CMK (cell line): Measurements from ENCODE around the gene TNFSF15.

ENCODE experiments used
- DNase-seq: peaks from one replicate; pipeline ENCODE4 v3.0.0-alpha.2; 2010; ENCODE audit warnings: low read depth

TNFSF15 gene

DNA sequence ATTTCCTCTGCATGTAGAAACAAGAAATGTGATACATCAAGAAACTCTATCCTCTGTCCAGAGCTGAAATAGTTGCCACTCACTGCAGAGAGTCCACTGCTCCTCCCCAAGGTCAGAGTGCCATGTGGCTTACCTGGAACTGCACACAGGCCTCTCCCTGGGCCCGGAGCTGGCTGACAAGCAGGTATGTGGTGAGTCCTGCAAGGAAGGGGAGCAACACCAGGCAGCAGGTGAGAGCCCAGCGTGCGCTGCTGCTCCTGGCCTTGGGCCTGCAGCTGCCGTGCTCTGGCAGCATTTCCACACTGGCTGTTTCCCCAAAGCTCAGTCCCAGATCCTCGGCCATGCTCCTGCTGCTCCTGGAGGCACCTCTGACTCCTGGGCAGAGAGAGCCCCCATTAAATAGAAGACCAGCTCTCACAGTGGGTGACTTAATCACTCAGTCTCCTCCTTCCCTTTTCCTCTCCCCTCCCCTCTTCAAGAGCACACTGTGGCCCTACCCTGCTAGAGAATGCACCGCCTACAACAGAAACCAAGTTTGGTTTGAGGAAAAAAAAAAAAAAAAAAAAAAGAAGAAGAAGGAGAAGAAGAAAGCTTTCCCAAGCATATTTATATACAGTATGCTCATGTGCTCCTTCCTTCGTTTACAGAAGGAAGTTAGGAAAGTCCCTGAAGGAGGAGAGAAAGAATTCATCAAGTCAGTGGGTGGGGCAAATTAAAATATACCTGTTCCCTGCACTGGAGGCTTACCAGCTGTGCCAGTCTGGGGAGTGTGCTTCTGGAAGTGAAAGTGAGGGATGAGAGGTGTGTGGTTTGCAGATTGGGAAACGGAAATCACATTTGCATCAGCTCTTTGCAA, at the start of gene TNFSF15:
TSS of gene TNFSF15 (minus strand) at position 370 of the 856 bp plus-strand sequence. CDS start at position 343, 27 bp downstream.
- DNase-seq: no peak

DNA sequence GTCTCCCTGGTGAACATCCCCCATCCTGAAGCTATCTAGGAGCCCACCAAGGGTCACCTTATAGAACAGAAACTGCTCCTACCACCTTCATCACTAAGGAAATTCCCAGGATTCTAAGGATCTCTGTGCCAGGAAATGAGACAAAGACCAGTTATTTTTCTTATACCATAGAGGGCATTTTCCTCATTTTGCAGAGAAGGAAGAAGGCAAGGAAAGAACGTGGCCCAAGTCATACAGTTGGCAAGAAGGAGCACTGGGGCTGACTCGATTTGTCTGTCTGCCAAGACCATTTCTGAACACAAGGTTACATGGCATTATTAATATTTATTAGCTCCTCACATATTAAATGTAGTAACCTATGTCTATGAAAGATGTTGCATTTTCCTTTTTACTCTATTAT, 49.6 kb upstream of the TNFSF15 start:
- no peak for DNase-seq

DNA sequence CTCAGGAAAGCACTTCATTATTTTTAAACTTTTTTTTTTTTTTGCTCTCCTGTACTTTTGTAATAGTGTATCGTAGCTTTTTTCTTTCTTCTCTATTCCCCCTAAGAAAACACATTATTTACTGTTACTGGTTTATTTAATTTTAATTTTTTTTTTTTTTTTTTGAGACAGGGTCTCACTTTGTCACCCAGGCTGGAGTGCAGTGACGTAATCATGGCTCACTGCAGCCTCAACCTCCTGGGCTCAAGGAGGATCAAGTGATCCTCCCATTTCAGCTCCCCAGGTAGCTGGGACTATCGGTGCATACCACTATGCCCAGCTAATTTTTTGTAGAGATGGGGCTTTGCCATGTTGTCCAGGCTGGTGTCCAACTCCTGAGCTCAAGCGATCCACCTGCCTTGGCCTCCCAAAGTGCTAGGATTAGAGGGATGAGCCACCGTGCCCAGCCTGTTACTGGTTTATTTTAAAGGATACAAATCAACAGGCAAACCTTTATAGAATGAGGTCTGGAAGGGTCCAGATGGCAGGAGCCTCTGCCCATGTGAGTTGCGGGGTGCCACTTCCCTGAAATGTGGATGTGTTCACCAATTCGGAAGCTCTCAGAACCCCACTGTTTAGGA, 49.0 kb upstream of the TNFSF15 start:
- DNase-seq: no peak

DNA sequence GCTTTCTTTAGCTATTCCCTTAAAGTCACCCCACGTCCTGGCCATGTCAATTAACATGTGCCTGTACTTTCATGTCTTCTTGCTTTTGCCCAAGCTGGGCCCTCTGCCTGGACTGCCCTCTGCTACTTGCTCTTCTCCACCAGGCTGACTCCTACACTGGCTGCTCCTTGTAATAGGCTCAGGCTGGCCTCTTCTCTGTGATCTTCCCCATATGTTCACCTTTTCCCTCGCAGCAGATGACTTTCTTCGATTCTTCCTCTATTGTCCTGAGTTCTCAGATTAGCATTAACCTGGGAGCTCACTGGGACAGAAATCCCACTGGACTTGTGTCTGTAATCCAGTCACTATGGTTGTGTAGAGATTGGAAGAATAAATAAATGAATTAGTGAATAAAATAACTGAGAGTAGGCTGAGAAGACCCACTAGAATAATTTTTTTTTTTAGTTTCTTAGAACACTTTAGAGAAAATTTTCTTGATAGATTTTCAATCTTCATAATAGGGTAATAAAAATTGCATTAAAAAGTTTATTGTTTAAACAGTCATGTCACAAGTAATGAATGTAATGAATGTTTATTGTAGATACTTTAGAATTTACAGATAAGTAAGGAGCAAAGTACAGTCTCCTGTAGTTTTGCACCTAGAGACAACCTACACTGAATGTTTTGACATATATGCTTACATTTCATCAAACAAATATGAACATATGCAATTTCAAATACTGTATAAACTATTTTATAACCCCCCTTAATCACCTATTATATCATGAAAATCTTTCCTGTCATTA, 47.4 kb upstream of the TNFSF15 start:
- no peak for DNase-seq

DNA sequence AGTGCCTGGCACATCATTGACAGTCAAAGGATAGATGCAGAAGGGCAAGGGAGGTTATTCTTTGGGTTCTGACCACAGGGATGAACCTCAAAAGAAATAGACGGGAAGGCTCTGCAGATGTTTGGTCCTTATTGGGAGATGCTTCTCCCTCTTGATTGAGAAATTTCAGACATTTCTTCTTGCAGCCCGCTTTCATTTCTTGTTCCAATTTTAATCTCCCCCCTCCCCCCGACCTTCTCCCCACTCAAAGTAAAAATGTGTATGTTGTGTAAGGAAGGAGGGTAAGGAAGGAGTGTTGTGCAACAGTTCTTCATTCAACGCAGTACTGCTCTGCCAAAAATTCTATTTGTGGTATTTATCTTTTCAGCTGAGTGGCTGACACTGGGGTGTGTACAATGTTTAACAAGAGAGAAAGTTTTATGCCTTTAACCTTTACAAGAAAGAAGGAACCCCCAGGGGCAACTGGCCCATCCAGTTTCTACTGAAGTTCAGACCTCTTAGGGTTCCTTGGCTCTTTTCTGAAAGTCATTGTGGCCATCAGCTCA, 46.3 kb upstream of the TNFSF15 start:
- DNase-seq: no peak

DNA sequence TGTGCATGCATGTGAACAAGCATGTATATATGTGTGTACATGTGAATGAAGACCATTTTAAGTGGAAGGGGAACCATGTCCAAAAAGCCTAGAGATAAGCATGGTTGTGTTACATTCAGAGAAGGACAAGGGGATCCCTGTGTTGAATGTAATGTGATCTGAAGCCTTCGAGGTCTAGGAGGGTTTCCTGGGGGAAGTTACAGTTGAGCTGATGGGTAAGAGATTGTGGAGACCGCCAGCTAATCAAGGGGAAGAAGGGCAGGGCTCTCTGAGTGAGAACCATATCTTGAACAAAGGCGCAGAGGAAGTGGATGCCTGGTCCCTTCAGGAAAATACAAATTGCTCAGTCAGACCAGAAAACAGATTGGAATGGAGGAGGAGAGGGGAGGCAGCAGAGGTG, 45.5 kb upstream of the TNFSF15 start:
- DNase-seq: peak; percentile 47

DNA sequence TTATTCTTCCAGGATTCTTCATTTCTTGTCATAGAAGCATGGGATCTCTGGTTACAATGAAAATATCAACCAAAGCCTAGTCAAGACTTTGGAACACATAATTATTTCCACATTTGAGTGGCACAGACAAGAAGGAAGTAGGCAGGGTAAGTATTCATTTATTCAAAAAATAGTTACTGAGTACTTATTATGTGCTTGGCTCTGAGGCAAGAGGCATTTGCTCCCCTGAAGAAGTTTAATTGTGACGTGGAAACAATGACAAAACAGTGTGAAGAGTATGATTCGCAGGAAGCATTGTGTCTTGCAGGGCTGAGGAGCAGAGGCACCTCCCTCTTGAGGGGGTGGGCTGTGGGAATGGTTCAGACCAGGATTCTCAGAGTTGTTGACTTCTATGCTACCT, 45.0 kb upstream of the TNFSF15 start:
- DNase-seq: no peak

DNA sequence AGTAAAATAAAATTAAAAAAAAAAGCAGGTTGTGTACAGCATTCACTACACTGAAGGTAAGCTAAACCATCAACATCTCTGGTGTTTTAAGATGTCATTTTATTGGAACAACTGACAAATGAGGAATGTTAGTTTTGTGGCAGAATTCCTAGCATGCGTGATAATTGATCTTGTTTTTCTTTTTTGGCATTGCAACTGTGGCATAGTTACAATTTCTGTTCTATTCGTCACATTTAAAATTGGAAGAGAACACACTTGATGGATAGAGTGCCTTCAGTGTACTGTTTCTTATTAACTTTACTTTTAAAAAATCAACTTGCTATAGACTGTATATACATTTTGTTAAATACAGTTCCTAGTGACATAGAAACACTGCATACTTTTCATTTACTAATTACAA, 43.6 kb upstream of the TNFSF15 start:
- no peak for DNase-seq

DNA sequence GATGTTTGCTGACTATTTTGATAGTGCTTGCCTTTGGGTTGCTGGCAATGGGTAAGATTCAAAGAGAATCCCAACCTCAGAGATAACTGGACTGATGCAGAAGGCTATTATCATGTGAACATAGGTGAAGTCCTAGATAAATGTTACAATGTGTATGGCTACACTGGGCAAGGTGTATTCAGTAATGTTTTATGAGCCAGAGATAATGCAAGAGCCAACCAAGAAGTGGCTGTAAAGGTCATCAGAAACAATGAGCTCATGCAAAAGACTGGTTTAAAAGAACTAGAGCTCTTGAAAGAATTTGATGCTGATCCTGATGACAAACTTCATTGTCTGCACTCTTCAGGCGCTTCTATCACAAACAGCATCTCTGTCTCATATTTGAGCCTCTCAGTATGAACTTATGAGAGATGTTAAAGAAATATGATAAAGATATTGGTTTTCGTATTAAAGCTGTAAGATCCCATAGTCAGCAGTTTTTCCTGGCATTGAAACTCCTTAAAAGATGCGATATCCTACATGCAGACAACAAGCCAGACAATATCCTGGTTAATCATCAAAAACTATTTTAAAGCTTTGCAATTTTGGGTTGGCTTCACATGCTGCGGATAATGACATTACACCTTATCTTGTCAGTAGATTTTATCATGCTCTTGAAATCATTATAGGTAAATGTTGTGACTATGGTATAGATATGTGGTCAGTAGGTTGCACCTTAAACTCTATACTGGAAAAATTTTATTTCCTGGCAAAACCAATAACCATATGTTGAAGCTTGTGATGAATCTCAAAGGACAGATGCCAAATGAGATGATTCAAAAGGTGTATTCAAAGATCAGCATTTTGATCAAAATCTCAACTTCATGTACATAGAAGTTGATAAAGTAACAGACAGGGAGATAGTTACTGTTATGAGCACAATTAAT, 41.9 kb upstream of the TNFSF15 start:
- no peak for DNase-seq

DNA sequence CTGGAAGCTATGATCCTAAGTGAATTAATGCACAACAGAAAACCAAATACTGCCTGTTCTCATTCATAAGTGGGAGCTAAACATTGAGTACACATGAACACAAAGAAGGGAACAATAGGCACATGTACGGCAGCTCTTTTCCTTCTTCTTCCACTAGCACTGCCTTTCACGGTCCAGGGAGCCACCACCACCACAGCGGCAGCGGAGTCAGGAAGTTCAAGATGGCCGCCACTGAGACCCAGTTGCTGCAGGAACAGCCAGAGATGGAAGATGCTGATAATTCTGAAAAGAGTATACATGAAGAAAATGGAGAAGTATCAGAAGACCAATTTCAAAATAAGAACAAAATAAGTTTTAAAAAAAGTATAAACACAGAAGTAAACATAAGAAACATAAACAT, 39.5 kb upstream of the TNFSF15 start:
- DNase-seq: no peak

DNA sequence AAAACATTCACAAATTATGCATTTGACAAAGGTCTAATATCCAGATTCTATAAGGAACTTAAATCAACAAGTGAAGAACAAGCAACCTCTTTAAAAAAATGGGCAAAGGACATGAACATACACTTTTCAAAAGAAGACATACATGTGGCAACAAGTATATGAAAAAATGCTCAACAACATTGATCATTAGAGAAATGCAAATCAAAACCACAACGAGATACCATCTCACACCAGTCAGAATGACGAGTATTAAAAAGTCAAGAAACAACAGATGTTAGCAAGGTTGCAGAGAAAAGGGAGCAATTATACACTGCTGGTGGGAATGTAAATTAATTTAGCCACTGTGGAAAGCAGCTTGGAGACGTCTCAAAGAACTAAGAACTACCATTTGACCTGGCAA, 38.9 kb upstream of the TNFSF15 start:
- no peak for DNase-seq

DNA sequence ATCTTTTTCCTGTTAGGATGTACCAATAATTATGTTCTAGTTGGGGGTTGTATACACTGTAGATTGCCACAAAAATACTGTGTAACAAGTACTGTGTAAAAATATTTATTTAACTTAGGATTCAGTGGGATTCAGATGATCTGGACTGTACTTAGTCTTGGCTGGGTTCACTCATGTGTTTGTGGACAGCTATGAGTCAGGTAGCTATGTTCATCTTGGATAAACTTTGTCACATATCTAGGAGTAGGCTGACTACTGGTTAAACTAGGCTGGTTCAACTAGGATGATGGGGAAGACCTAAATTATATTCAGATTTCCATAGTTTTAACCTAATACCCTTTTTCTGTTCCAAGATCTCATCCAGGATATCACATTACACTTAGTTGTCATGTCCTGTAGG, 32.1 kb upstream of the TNFSF15 start:
- DNase-seq: no peak

DNA sequence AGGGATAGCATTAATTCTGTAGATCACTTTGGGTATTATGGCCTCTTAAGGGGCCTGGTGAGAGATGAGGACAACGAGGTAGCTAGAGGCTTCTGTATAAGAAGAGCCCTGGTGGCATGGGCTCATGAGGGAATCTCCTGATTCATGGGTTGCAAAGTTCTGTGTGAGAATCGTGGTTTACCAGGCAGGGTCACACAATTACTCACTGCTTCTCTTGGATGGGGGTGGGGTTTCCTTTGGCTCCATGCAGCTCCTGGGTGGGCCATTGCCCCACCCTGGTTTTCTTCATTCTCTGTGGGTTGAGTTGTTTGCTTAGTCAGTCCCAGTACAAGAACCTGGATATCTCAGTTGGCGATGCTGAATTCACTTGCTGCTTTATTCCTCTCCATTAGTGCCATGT, 30.9 kb upstream of the TNFSF15 start:
- no peak for DNase-seq

DNA sequence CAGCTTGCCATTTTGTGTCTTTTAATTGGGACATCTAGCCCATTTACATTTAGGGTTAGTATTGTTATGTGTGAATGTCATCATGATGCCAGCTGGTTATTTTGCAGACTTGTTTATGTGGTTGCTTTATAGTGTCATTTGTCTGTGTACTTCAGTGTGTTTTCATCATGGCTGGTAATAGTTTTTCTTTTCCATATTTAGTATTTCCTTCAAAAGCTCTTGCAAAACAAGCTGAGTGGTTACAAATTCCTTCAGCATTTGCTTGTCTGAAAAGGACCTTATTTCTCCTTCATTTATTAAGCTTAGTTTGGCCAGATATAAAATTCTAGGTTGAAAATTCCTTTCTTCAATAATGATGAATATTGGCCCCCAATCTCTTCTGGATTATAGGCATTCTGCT, 28.5 kb upstream of the TNFSF15 start:
- DNase-seq: no peak

DNA sequence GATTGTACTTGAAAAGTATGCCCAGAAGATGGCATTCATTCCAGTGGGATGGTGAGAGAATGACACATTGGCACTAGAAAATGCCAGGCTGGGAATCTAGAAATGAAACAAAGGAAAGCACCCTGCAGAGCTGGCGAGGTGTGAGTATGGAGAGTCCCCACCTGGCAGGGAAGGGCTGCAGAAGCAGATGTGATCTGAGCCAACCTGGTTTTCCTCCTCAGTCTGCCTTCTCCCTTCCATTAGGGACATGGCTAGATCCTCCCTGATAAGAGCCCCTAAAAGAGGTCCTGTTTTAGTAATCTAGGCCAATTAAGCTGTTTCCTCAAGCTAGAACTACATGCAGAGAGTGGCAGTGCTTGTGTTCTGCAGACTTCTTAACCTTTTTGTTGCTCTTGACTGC, 24.7 kb upstream of the TNFSF15 start:
- no peak for DNase-seq

DNA sequence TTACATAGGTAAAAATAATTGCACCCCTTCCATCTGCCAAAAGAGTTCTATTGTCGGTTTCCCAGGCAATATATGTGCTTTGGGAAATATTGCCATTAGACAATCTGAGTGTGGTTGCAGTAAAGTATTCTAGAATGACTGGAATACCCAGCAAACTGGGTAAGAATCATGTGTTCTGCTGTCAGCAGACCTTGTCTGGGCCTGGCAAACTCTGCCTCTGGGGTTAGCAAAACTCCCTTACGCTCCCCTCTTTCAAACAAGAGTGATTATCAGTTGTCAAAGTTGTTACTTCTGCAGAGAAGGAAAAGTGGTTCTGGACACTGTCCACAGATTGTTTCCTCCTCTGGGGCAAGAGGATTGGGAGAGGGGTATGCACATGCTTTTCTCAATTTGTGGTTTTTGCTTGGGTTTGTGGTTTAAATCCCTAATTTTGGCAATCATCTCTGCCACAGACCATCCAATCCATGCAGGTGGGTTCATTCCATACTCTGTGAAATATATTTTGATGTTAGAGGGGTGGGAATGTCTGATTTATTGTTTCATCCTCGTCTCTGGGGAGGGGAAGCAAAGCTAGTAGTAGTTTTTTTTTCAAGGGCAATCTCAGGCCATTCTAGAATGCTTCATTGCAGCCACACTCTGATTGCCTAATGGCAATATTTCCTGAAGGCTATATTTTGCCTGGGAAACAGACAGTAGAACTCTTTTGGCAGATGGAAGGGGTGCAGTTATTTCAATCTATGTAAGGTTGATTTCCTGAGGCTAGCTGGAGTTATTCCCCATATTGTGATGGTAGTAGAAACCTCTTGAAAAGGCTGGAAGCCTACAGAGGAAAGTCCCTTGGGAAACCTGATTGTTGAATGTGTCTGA, 24.0 kb upstream of the TNFSF15 start:
- DNase-seq: no peak

DNA sequence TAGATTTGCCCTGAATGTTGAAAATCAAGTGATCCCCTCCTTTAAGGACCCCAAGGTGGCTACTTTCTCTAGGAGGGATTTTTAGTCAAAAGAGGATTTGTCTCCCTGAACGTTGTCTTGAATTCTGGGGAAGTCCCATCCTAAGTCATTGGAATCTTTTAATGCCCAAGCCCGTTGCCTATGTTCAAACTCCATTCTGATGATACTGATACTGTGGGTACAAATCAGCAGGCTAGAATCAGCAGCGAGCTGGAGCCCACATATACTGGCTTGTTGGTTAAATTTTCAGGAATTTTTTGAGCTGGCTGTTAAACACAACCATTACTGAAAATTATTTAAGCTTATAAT, 22.4 kb upstream of the TNFSF15 start:
- DNase-seq: no peak

DNA sequence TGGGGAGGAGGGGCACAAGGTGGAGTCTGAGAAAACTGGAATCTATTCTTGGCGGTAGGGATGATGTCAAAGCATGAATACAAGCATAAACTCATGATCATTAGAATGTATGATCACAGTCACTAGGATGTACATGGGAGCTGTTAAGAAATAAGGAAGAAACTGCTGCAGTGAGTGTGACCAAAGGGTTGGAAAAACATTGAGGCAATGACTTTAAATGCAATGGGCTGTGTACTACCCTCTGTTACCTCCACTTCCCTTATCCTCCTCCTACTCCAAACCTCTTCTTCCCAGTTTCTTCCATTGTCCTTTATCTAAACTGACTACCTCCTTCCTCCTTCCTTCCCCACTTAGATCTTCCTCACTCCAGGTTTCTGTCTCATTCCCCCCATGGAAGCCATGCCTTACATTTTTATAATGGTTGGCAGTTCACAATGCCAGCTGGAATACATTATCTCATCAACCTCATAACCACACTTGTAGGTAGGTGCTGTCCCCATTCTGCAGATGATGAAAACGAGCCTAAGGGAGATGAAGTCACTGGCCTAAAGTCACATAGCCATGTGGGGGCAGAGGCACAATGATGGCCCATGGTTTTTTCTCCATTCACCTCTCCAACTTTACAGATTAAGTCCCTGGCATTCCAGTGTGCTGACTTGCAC, 21.9 kb upstream of the TNFSF15 start:
- DNase-seq: no peak

DNA sequence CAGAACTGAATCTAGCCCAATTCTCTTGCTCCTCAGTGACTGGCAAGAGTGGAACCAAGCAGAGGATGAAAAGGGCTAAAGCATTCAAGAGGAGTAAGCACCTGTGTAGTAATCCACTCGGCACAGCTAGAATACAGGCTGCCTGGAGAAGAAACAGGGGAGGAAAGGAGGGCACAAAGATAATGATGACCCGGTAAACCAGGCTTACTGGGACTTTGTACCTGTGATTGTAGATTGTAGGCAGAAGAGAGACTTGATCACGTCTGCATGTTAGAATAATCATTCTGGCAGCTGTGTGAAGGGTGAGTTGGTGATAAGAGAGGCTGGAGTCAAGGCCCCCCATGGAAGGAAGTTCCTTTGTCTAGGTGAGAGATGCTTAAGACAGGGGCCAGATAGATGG, 20.6 kb upstream of the TNFSF15 start:
- no peak for DNase-seq

DNA sequence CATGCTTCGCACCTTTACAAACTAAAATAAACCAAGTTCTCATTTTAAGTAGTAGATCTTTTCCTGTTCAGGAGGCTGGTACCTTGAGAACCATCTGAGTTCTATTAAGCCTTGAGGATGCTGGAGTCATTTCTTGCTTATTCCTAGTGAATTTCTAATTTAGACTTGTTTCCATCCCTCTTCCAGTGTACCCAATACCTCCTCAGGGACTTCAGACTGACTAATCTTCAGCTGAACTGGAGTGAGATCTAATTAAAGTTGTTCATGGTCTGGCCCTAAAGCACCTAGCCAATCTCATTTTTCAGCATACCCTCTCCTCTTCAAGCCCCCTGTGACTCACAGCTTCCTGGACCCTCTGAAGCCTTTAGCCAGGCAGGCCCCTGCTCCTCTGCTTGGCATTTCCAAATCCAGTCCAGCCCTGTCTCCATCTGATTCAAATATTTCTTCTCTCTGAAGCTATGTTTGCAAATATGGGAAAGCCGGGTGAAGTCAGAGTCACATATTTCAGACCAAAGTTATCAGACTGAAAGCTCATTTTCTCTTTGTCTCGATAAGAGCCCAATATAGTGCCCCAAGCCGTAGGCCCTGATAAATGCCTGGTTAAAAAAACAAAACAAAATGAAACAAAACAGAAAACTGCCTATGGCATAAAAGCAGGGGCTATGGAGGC, 19.4 kb upstream of the TNFSF15 start:
- DNase-seq: no peak
